Middle frontal gyrus (tissue), 1 donor: ENCODE results near the gene FLYWCH1.
A peak's percentile ranks its signal among the peaks of the same experiment; 100 is the strongest.

Source experiments
- DNase-seq: peaks from one replicate; pipeline ENCODE4 v3.0.0-alpha.2; 2015; ENCODE audit warnings: low spot score; ENCODE audit errors: extremely low spot score

FLYWCH1 gene

DNA sequence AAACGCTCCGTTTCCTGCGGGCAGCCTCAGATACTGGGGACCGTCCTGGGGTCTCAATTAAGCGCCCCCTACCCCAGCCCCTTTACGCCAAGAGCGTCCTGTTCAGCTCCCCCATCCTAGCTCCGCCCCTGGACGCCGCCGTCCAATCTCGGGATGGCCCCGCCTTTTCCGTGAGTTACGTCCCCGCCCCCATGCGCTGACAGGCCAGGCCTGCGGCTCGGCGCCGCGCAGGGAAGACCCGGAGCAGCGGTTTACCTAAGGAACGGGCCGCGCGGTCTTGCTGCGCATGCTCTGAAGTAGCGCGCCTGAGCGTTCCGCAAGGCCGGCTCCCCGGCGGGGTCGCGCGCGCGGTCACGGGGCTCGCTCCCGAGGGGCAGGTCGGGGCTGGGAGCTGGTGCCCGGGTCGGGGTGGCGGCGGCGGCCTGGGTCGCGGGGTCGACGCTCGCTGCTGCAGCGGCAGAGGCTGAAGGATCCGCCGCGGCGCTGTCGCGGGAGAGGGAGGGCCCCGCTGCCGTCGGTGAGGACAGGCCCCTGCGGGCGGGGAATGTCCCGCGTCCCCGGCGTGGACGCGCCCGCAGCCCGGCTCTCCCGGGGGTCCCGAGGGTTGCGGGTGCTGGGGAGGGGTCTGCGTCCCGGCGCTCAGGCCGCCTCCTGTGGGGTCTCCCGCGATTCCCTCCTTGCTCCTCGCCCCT, at the start of gene FLYWCH1:
Gene FLYWCH1 (plus strand): TSS at position 294 of the 692 bp plus-strand sequence. CDS start 17,755 bp downstream, outside the sequence.
- DNase-seq: peak; percentile 97

DNA sequence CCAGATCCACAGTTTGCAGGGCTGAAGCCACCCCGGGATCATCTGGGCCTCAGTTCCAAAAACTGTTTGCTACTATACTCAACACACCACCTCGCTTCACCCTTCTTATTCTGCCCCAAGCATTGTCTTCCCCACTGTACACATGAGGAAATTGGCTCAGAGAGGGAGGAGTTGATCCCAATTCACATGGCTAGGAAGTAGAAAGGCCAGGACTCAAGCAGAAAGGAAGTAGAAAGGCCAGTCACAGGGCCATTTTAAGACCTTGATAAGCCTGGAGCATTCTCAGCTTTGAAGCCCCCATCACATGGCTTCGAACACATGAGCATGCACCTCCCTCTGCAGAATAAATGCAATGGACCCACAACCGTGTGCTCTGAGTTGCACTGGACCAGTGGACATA, 46.1 kb upstream of the FLYWCH1 start:
- no peak for DNase-seq

DNA sequence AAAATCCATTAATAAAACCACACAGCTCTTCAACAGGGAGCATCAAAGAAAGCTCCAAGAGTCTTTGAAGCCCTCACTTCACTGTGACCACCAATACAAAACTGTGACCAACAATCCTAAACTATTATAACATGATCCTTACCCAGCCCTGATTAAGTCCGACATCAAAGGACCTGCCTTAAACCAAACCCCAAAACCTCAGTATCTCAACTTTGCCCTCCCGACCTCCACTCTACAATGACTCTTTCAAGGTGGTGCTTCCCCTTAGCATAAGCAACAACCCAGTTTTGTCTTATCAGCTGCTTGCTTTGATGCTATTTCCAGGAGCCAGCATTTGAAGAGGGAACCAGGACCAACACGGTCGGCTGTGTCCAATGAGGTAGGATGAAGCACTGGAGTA, 45.3 kb upstream of the FLYWCH1 start:
- DNase-seq: no peak

- DNase-seq: no peak
These were observed 44.1 kb upstream of the FLYWCH1 start for GRCh38 chr16:2867661-2867986.

GRCh38 chr16:2867987-2868789, 43.5 kb upstream of the FLYWCH1 start:
- DNase-seq: peak; percentile 82

GRCh38 chr16:2871926-2872325, 39.8 kb upstream of the FLYWCH1 start:
- DNase-seq: no peak

DNA sequence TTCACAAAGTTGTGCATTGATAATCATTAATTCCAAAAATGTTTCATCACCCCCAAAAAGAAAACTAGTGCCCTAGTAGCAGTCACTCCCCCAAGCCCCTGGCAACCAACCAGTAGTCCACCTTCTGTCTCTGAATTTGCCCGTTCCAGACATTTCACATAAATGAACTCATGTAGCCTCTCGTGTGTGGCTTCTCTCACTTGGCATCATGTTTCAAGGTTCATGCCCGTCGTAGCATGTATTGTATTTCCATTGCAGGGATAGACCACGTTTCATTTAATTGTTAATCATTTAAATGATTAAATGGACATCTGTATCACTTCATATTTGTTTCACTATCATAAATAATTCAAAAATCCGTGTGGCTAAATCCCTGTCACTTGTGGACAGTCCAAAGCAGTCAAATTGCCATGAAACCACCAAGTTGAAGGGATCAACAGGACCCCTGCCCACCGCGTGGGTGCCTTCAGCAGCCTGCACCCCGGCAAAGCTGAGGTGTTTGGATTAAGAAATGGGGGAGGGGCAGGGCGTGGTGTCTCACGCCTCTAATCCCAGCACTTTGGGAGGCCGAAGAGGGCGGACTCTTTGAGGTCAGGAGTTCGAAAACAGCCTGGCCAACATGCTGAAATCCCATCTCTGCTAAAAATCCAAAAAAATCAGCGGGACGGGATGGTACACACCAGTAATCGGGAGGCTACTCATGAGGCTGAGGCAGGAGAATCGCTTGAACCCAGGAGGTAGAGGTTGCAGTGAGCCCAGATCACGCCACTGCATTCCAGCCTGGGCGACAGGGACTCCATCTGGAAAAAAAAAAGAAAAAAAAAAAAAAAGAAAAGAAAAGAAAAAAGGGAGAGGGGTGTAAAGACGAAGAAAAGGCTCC, 37.5 kb upstream of the FLYWCH1 start:
- DNase-seq: no peak

- peak; percentile 67 for DNase-seq
These were observed 36.8 kb upstream of the FLYWCH1 start for GRCh38 chr16:2874912-2875362.

- no peak for DNase-seq
These were observed 31.8 kb upstream of the FLYWCH1 start for GRCh38 chr16:2879854-2880508.

DNA sequence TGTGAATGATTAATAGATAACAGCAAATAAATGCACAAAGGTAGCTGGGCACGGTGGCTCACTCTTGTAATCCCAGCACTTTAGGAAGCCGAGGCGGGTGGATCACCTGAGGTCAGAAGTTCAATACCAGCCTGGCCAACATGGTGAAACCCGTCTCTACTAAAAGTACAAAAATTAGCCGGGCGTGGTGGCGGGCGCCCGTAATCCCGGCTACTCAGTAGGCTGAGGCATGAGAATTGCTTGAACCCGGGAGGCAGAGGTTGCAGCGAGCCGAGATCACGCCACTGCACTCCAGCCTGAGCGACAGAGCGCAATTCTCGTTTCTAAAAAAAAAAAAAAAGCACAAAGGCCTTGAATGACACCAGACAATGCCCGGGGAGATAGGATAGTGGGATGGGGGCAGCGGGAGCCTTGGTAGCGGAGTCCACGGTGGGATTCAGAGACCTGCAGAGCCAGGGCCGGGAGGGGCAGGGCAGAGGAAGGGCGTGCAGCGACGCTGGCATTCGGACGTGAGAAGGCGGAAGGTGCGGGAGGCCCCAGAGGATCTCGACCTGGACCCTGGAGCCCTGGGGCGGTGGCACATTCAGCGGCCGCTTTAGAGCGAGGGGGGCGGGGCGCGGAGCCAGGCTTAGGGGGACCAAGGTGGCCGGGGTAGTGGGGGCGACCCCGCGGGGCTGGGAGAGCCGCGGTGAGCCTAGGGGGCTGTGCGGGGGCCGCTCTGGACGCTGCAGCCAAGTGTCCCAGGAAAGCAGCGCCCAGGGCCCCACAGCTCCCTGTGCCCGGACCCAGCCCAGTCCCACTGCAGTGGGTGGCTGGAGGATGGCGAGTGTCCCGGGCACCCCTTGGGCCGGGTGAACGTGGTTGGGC, 29.7 kb upstream of the FLYWCH1 start:
- DNase-seq: no peak

DNA sequence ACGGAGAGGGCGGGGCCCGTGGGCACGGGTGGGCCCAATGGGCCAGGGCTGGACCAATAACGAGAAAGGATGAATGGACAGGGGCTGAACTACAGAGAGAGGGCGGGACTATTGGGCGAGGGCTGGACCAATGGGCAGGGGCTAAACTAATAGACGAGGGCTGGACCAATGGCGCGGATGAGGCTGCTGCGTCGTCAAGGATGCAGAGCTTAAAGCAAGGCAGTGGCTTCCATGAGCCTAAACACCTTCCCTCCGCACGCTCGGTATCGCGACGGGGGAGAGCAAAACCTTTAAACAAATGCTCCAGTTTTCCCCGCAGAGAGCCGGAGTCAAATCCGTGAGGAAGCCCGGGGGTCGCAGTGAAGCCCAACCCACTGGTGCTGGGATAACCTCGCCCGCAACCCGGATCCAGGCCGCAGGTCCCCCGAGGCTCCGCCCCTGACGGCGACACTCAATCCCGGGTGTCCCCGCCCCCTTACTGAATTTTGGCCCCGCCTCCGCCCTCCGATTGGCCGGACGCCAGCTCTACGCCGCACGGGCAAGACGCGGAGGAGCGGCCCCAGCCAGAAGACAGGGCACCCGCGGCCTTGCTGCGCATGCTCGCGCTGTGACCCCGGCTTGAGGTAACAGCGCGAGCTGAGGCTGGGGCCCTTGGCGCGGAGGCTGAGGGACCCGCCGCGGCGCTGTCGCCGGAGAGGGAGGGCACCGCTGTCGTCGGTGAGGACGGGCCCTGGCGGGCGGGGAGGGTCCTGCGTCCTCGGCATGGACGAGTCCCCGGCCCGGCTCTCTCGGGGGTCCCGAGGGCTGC, 28.9 kb upstream of the FLYWCH1 start, which contains the start of gene FLYWCH2:
Gene FLYWCH2 (plus strand): TSS at position 566 of the 808 bp plus-strand sequence. CDS start 13,235 bp downstream, outside the sequence.
- DNase-seq: peak; percentile 98

GRCh38 chr16:2883458-2883908, 28.2 kb upstream of the FLYWCH1 start:
- no peak for DNase-seq

DNA sequence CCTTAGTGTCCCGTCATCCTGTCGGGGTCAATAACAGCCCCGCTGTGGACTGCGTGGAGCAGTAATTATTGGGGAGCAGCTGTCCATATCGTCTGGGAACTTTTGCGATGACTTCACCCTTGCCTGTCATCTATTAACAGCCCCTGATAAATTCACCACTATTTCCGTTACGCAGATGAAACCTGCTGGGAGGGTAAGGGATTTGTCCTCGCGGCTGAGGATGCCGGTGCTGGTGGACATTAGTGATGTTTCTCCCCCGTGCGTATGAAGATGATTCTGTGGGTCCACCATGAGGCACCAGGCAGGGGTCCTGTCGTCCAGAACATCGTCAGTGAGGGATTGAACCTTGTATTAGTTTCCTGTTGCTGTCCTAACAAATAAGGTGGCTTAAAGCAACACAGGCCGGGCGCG, 27.7 kb upstream of the FLYWCH1 start:
- DNase-seq: no peak

DNA sequence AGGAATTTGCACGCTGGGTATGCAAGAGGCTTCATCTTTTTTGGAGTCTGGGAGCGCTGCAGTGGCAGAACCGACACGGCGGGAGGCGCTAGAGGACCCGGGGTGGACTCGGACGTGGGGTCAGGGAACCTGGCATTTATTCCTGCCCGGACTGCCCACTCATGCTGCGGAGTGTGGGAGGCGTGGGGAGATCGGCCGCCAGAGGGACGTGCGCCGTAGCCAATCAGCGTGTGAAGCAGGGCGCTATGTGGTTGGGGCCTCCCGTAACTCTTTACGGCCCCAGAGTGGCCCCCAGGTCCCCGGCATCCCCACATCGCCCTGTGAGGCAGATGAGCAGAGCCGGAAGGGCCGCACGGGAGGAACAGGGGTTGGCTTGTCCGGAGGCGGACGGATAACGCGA, 17.5 kb upstream of the FLYWCH1 start:
- DNase-seq: no peak

GRCh38 chr16:2895813-2896212, 15.9 kb upstream of the FLYWCH1 start:
- no peak for DNase-seq

DNA sequence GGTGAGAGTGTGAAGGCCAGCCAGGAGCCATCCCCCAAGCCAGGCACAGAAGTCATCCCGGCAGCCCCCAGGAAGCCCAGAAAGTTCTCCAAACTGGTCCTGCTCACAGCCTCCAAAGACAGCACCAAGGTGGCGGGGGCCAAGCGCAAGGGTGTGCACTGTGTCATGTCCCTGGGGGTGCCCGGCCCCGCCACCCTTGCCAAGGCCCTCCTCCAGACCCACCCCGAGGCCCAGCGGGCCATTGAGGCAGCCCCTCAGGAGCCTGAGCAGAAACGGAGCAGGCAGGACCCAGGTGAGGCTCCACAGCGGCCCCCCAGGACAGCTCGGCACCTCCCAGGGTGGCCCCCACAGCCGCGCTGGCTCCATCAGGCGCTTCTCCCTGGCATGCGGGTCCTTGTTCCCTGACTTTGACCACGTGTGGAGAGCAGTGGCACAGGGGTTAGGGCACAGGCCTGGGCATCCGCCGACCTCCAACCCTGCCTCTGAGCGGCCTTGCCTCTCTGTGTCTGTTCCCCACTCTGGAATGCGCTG, 15.2 kb upstream of the FLYWCH1 start:
- no peak for DNase-seq

GRCh38 chr16:2897110-2897509, 14.6 kb upstream of the FLYWCH1 start:
- DNase-seq: no peak

GRCh38 chr16:2898831-2899563, 12.7 kb upstream of the FLYWCH1 start:
- no peak for DNase-seq
